ENCODE data around the gene C1orf53. TPM values are rescaled to one million over a fixed set of nuclear protein-coding genes. Genes with fewer than 3 reads are reported as not detected.
A peak's percentile ranks its signal among the peaks of the same experiment; 100 is the strongest.

Gene C1orf53
- total and polyA plus RNA-seq, 9 of the 15 experiments (the other 6 are each of a cell fraction or from before 2014, with no cell fraction given): 0.31 to 3.2 (median 2.3) TPM

GRCh38 chr1:197868751-197869489 lies 33.5 kb upstream of the C1orf53 start (continued):
- 0 out of 3 replicates have a peak, but pooled peaks of 1 of the 2 experiments have one; percentile 14 for TF ChIP-seq CBX3 (IDR thresholded peaks at IDR 0.05; ENCODE audit: borderline replicate concordance in 1 of 2, low read length in 2 of 2)
- peak; percentile 87 to 97 for TF ChIP-seq RAD21 (CRISPR knock-in tag; conservative IDR thresholded peaks at IDR 0.05 in 1 of 2, IDR thresholded peaks at IDR 0.05 in 1 of 2)
- no peak for TF ChIP-seq PKNOX1 (IDR thresholded peaks at IDR 0.05)
- no peak for TF ChIP-seq TAF15 (IDR thresholded peaks at IDR 0.05; ENCODE audit: low read depth, low read length)

GRCh38 chr1:197869490-197870077 lies 32.8 kb upstream of the C1orf53 start:
- H3K4me3 ChIP-seq: no peak overlapping the region
- H2AFZ ChIP-seq (ENCODE audit: low read depth, low read length): no peak overlapping the region
- no peaks in the 10 kb centered on the region for H3K9me1 ChIP-seq (ENCODE audit: control insufficient read depth, insufficient read depth, low read length)
- H4K20me1 ChIP-seq (replicated peaks; ENCODE audit: control insufficient read depth, insufficient read depth, low read length): no peaks in the 10 kb centered on the region
- no peaks in the 10 kb centered on the region for H3K4me1 ChIP-seq (replicated peaks in 1 of 2; ENCODE audit: control insufficient read depth in 2 of 2, insufficient read depth in 2 of 2, low read length in 2 of 2)
- in situ Hi-C loops (cut with MboI): loop anchor here (5.0 kb wide), 1 partner anchor 247 kb away; no protein-coding TSS in a partner anchor
- intact Hi-C loops (cut with micrococcal nuclease): loop anchor here (1.0 to 10.0 kb wide), 11 partner anchors 55 to 598 kb away; partner anchors contain the start of gene DENND1B
- POLR2A ChIA-PET: interaction anchor here (0.5 to 1.6 kb wide), 7 partner anchors 11 to 328 kb away, joined by 3 to 5 read pairs (median 3); partner anchors contain the start of gene C1orf53
- BruUV-seq (replicated peaks): no TSS peak
- CTCF ChIA-PET (ENCODE audit: low intra/inter-chr PET ratio): interaction anchor here (0.9 to 2.2 kb wide), 3 partner anchors 177 to 343 kb away, joined by 3 to 12 read pairs (median 4); no protein-coding TSS in a partner anchor
- ATAC-seq (no peak), DNase-seq (ENCODE audit: extremely low read depth in 1 of 4, low spot score in 3 of 4) (no peak), FAIRE-seq (no peak)
- no peaks in the 10 kb centered on the region for H3K36me3 ChIP-seq (ENCODE audit: control insufficient read depth, insufficient read depth, low read length)
- 10% methylated on average over 2 of the region's 2 CpGs for WGBS (ENCODE audit: insufficient coverage, low coverage, missing lambda C conversion rate)
- no peaks in the 10 kb centered on the region for H3K79me2 ChIP-seq (ENCODE audit: control insufficient read depth, insufficient read depth, low read length)
- H3K9me3 ChIP-seq (replicated peaks; ENCODE audit: control insufficient read depth, insufficient read depth, low read depth, low read length): no peaks in the 10 kb centered on the region
- no peak overlapping the region for H3K9ac ChIP-seq (ENCODE audit: insufficient read depth in 1 of 2, low read depth in 2 of 2, low read length in 2 of 2)
- no peak overlapping the region for H3K4me2 ChIP-seq (ENCODE audit: insufficient read depth, low read length)
- H3K27ac ChIP-seq (ENCODE audit: extremely low read depth, low read depth, low read length): no peak overlapping the region
- H3K27me3 ChIP-seq (ENCODE audit: control insufficient read depth in 2 of 2, insufficient read depth in 2 of 2, low read length in 2 of 2): no peaks in the 10 kb centered on the region
- TF ChIP-seq MNT (conservative IDR thresholded peaks at IDR 0.05): no peak
- no peak for TF ChIP-seq POU5F1 (IDR thresholded peaks at IDR 0.05; ENCODE audit: borderline replicate concordance, low read depth, low read length, partially characterized antibody)
- no peak for TF ChIP-seq ETS2 (tag; IDR thresholded peaks at IDR 0.05; ENCODE audit: borderline replicate concordance, poor library complexity, severe bottlenecking)
- no peak for TF ChIP-seq ZBTB2 (IDR thresholded peaks at IDR 0.05)
- no peak for TF ChIP-seq PRPF4 (IDR thresholded peaks at IDR 0.05; ENCODE audit: insufficient read depth, low read depth, low read length, poor library complexity, severe bottlenecking)
- no peak for TF ChIP-seq ETS1 (conservative IDR thresholded peaks at IDR 0.05; ENCODE audit: control insufficient read depth, low read depth, low read length)
- no peak for TF ChIP-seq ZNF76 (CRISPR knock-in tag; IDR thresholded peaks at IDR 0.05; ENCODE audit: borderline replicate concordance)
